ENCODE data around the gene SUN1.

SUN1 gene

DNA sequence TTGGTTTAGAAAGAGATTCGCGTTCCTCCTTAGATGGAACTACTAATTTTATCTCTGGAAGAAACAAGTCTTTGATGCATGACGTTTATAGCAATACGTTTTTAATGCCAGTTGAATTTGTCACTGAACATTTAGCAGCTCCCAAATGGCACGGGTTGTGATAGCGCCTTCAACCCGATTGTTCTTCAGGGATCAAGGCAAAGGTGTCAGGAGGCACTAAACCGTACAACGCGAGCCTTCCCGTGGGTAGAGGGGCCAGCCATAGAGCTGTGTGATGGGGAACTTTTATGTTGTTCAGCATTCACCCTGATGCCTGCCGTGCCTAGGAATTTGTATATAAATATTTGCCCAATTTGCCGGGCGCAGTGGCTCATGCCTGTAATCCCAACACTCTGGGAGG is 47.4 kb downstream of the SUN1 start:
- no peak overlapping the region for H3K4me3 Mint-ChIP-seq
- H3K4me1 Mint-ChIP-seq (ENCODE audit: low read depth) = peaks cover 47% of the 10 kb centered on the region
- peaks cover 38% of the 10 kb centered on the region for H3K36me3 Mint-ChIP-seq (ENCODE audit: low read depth)
- H3K9me3 Mint-ChIP-seq = no peaks in the 10 kb centered on the region
- no peaks in the 10 kb centered on the region for H3K27me3 Mint-ChIP-seq
- DNase-seq = no peak
- H3K27ac Mint-ChIP-seq = no peak overlapping the region

- Mint-ChIP-seq H3K36me3 (ENCODE audit: low read depth) (peaks cover 33% of the 10 kb centered on the region), H3K27ac (no peak overlapping the region), H3K27me3 (no peaks in the 10 kb centered on the region), H3K4me3 (no peak overlapping the region), H3K4me1 (ENCODE audit: low read depth) (peaks cover 45% of the 10 kb centered on the region), H3K9me3 (no peaks in the 10 kb centered on the region)
- no peak for DNase-seq
These were observed 48.2 kb downstream of the SUN1 start for GRCh38 chr7:880450-880849.

- H3K4me3 Mint-ChIP-seq = no peak overlapping the region
- no peaks in the 10 kb centered on the region for H3K9me3 Mint-ChIP-seq
- DNase-seq = no peak
- H3K27me3 Mint-ChIP-seq = no peaks in the 10 kb centered on the region
- H3K36me3 Mint-ChIP-seq (ENCODE audit: low read depth) = peaks cover 43% of the 10 kb centered on the region
- peak overlapping the region; percentile 7 for H3K27ac Mint-ChIP-seq
- peaks cover 43% of the 10 kb centered on the region for H3K4me1 Mint-ChIP-seq (ENCODE audit: low read depth)
These were observed 49.4 kb downstream of the SUN1 start for GRCh38 chr7:881441-882234.

DNA sequence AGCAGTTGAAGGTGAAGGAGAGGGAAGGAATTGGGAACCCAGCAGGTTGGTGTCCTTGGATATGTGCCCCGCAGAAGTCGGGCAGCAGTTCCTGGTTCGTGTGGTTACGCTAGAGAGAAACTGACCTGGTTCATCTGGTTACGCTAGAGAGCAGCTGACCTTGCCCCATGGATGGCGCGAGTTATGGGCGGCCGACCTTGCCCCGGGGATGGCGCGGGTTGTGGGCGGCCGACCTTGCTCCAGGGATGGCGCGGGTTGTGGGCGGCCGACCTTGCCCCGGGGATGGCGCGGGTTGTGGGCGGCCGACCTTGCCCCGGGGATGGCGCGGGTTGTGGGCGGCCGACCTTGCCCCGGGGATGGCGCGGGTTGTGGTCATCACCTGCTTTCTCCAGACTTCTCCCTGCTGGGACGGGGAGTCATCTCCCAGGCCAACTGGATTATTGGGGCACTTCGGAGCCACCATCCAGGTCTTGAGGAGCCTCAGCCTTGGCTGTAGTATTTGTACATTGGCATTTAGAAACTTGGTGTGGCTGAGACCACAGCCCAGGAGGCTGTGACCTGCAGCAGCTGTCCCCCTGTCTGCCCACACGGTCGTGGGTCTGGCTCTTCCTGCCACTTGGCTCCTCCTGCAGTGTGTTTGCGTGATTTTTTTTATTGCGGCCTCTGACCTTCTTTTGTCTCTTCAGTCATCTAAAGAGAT is 50.2 kb downstream of the SUN1 start:
- DNase-seq = no peak
- Mint-ChIP-seq H3K27me3 (no peaks in the 10 kb centered on the region), H3K4me3 (no peak overlapping the region), H3K9me3 (no peaks in the 10 kb centered on the region), H3K27ac (no peak overlapping the region), H3K36me3 (ENCODE audit: low read depth) (peaks cover 48% of the 10 kb centered on the region), H3K4me1 (ENCODE audit: low read depth) (peaks cover 43% of the 10 kb centered on the region)

DNA sequence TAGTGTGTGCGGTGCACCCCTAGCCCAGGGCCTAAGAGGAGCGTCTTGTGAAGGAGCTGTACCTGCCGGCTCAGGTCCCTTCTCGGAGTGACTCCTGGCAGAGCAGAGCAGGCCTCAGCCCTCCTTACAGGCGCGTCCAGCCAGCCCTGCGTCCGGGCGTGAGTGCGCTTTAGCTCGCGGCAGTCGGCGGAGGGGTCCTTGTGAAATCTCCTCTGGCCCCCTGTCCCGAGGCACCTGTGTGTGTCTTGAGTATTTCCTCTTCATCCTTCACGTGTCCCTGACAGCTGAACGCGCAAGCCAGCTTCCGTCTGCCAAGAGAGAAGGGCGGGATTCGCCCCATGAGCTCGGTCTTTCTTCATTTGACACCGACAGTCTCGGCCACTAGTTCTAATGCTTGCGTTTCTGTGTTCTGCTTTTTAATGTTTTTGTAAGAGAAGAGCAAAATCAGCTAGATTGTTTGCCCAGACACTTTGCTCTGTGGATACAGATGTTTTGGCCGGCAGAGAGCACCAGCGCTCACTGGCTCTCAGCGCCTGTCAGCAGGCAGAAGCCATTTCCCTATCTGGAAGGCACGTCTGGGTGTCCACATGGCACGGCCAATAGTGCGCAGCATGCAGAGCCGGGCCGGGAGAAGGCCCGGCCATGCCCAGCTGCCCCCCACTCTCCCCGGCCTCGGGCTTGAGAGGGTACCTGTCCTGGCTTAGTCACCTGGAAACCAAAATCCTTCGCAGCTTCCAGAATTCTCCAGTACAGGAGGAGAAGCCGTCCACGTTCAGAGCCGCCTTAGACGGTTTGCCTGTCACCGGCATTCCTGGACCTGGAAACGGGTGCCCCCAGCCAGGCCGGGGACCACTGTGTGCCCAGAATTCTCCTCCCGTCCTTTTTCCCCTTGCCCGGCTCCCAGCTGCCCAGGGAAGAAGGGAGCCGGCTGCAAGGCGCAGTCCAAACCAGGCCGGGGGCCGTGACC is 51.1 kb downstream of the SUN1 start:
- no peak for DNase-seq

GRCh38 chr7:884191-885003 is 52.1 kb downstream of the SUN1 start:
- Mint-ChIP-seq H3K4me1 (ENCODE audit: low read depth) (peaks cover 32% of the 10 kb centered on the region), H3K4me3 (no peak overlapping the region), H3K27ac (no peak overlapping the region), H3K27me3 (no peaks in the 10 kb centered on the region), H3K9me3 (no peaks in the 10 kb centered on the region), H3K36me3 (ENCODE audit: low read depth) (peaks cover 55% of the 10 kb centered on the region)
- no peak for DNase-seq

More for the DNA sequence above, 51.1 kb downstream of the SUN1 start:
- Mint-ChIP-seq H3K4me3 (no peak overlapping the region), H3K4me1 (ENCODE audit: low read depth) (peaks cover 40% of the 10 kb centered on the region), H3K9me3 (no peaks in the 10 kb centered on the region), H3K27me3 (no peaks in the 10 kb centered on the region), H3K27ac (peak overlapping the region; percentile 44), H3K36me3 (ENCODE audit: low read depth) (peaks cover 52% of the 10 kb centered on the region)

DNA sequence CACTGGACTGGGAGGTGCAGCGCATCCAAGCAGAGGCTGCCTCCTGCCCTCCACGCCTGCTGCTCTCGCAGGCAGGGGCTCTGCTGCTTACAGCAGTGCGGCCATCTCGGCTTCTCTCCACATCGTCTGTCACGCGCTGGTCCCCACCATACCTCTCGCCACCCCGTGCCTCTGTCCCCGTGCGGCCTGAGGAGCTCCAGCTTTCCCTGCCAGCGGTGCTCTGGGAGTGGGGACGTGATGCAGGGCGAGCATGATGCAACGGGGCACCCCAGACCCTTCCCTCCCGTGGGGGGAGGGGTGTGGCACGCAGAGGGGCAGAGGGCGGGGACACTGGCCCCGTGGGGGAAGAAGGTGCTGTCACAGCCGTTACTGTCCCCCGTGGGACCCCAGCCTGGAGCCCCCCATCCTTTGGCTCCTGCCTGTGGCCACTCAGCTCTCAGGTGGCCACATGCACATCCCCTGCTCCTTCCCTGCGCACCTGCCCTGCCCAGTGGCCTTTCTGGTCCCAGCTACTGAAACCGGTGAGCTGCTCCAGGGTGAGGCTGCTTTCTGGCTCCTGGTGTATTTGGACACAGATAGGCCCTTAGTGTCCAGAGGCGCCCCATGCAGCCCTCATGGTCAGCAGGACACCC is 53.1 kb downstream of the SUN1 start:
- Mint-ChIP-seq H3K4me3 (no peak overlapping the region), H3K27me3 (no peaks in the 10 kb centered on the region), H3K4me1 (ENCODE audit: low read depth) (peaks cover 25% of the 10 kb centered on the region), H3K27ac (no peak overlapping the region), H3K36me3 (ENCODE audit: low read depth) (peaks cover 51% of the 10 kb centered on the region), H3K9me3 (no peaks in the 10 kb centered on the region)
- no peak for DNase-seq

DNA sequence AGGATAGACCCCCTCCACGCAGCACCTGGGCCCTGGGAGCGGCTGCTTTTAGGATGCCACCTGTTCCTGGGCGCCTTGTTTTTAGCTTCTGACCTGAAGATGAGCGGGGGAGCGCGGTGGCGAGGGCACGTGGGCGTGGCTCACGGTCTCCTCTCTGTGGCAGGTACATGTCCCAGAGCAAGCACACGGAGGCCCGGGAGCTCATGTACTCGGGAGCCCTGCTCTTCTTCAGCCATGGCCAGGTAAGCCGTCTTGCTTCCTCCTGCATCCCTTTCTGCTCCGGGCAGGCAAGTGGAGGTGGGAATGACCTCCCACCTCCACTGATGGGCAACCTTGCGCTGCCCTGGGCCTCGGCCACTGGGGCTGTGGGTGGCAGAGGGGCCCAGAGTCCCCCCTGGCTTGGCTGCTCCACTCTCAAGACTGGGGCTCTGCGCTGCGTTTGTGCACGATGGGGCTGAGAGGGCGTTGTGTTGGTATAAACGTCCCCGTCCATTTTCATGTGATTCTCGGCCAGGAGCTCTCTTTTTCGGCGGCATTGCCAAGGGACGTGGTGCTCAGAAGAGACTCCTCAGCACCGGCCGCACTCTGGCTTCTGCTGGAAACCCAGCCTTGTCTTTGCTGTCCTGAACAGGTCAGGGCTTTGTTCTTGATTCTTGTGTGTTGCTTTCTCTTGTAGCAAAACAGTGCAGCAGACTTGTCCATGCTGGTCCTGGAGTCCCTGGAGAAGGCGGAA is 53.8 kb downstream of the SUN1 start:
- peaks cover 55% of the 10 kb centered on the region for H3K36me3 Mint-ChIP-seq (ENCODE audit: low read depth)
- H3K4me1 Mint-ChIP-seq (ENCODE audit: low read depth) = peaks cover 22% of the 10 kb centered on the region
- no peak for DNase-seq
- H3K4me3 Mint-ChIP-seq = no peak overlapping the region
- H3K27ac Mint-ChIP-seq = no peak overlapping the region
- no peaks in the 10 kb centered on the region for H3K9me3 Mint-ChIP-seq
- no peaks in the 10 kb centered on the region for H3K27me3 Mint-ChIP-seq

DNA sequence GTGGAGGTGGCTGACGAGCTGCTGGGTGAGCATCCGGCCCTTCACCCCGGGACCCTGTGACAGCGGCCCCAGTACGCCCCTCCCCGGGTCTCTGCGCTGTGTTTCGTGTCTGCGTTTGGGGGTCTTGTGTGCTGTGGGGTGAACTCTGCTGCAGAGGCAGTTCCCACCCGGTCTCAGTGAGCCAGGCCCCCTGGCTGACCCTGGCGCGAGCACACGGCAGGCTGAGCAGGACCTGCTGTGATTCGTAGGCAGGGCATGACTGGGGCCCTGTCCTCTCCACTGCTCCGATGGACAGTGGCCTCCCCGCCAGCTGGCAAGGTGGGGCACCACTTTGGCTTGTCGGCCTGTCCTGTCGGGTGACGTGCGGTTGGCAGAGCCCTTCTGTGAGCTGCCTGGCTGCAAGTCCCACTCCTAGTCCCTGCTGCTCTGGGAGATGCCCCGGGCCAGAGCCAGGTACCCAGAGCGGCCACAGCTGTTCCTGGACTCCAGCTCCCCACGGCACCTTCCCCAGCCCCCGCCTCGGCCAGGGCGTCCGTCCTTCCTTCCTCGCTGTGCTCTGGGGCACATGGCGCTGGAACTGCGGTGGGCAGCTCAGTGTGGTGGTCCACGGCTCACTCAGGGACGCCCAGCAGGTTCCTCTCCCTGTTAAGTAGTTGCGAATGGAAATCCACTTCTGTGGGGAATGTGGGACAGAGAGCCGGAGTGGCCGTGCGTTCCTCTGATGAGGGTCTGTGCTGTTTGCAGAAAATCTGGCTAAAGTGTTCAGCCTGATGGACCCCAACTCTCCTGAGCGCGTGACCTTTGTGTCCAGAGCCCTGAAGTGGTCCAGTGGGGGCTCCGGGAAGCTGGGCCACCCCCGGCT is 54.6 kb downstream of the SUN1 start:
- no peaks in the 10 kb centered on the region for H3K9me3 Mint-ChIP-seq
- H3K4me3 Mint-ChIP-seq = no peak overlapping the region
- no peak overlapping the region for H3K27ac Mint-ChIP-seq
- peaks cover 19% of the 10 kb centered on the region for H3K4me1 Mint-ChIP-seq (ENCODE audit: low read depth)
- H3K36me3 Mint-ChIP-seq (ENCODE audit: low read depth) = peaks cover 59% of the 10 kb centered on the region
- no peaks in the 10 kb centered on the region for H3K27me3 Mint-ChIP-seq
- DNase-seq = no peak

DNA sequence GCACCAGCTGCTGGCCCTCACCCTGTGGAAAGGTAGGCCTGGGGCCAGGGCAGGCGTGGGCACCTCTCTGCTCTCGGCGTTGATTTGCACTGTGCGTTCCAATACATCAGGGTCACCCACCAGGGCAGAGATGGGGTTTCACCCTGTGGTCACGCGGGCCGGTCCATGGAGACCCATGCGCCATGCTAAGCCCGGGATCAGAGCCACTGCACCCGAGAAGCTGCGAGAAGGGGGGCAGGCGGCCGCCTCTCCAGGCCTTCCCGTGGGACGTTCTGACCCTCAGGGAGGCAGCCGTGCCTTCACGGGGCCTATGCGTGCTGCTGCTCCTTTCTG is 55.2 kb downstream of the SUN1 start:
- Mint-ChIP-seq H3K27ac (no peak overlapping the region), H3K27me3 (no peaks in the 10 kb centered on the region), H3K36me3 (ENCODE audit: low read depth) (peaks cover 62% of the 10 kb centered on the region), H3K4me3 (no peak overlapping the region), H3K9me3 (no peaks in the 10 kb centered on the region), H3K4me1 (ENCODE audit: low read depth) (peaks cover 14% of the 10 kb centered on the region)
- no peak for DNase-seq

DNA sequence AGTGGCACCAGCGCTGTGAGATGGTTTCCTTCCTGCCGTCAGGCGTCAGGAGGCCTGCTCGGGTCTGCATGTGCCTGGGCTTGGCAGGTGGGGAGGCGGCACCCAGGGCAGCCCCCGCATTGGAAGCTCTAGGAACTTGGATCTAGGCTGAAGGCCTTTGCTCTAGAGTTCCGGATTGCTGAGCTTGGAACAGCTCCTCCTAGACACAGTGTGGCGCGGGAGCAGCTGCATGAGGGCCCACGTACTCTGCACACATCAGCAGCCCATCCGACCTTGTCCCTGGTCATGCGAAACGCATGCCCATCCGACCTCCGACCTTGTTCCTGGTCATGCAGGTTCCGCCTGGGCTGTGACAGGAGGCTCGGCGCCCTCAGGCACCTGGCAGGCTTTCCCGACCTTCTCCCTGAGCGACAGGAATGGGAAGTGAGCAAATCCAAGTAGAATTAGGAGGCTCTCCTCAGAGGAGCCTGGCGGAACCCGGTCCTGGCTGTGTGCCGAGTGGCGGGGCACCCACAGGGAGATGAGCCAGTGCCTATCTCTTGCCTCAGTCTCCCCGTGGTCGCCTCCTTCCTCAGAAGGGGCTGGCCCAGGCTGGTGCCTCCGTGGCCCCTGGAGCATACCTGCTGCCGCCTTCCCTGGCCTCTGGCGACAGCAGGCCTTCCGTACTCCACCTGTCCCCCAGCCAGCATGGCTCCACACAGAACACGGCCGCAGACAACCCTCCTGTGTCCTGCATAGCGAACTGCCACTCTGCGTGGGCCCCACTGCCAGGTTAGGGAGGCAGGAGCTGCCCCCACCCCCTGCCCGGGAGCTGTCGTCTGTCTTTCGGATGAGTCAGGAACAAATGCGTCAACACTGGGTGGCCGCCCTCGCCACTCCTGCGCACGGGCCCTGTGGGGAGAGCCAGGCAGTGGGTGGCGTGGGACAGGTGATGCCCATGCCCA is 56.1 kb downstream of the SUN1 start:
- H3K4me3 Mint-ChIP-seq = no peak overlapping the region
- peak overlapping the region; percentile 55 for H3K27ac Mint-ChIP-seq
- peaks cover 7% of the 10 kb centered on the region for H3K4me1 Mint-ChIP-seq (ENCODE audit: low read depth)
- no peak for DNase-seq
- H3K27me3 Mint-ChIP-seq = no peaks in the 10 kb centered on the region
- peaks cover 66% of the 10 kb centered on the region for H3K36me3 Mint-ChIP-seq (ENCODE audit: low read depth)
- H3K9me3 Mint-ChIP-seq = no peaks in the 10 kb centered on the region

GRCh38 chr7:889025-889390 is 56.7 kb downstream of the SUN1 start:
- no peaks in the 10 kb centered on the region for H3K9me3 Mint-ChIP-seq
- H3K36me3 Mint-ChIP-seq (ENCODE audit: low read depth) = peaks cover 72% of the 10 kb centered on the region
- H3K4me1 Mint-ChIP-seq (ENCODE audit: low read depth) = peaks cover 6% of the 10 kb centered on the region
- H3K4me3 Mint-ChIP-seq = no peak overlapping the region
- no peak for DNase-seq
- H3K27me3 Mint-ChIP-seq = no peaks in the 10 kb centered on the region
- no peak overlapping the region for H3K27ac Mint-ChIP-seq
